Measurements from ENCODE around the gene PDE8A.

- TF ChIP-seq CTCF (IDR thresholded peaks at IDR 0.05) (no peak), POLR2A (IDR thresholded peaks at IDR 0.05) (no peak)
Measured at GRCh38 chr15:85059734-85060133, 78.1 kb downstream of the PDE8A start.
